ENCODE data around the gene PHLDB3.

PHLDB3 gene

GRCh38 chr19:43496960-43497359 is 7.6 kb downstream of the PHLDB3 start:
- no peak for DNase-seq

GRCh38 chr19:43495082-43495481 is 9.5 kb downstream of the PHLDB3 start:
- no peak for DNase-seq

GRCh38 chr19:43490759-43491158 is 13.8 kb downstream of the PHLDB3 start:
- no peak for DNase-seq

DNA sequence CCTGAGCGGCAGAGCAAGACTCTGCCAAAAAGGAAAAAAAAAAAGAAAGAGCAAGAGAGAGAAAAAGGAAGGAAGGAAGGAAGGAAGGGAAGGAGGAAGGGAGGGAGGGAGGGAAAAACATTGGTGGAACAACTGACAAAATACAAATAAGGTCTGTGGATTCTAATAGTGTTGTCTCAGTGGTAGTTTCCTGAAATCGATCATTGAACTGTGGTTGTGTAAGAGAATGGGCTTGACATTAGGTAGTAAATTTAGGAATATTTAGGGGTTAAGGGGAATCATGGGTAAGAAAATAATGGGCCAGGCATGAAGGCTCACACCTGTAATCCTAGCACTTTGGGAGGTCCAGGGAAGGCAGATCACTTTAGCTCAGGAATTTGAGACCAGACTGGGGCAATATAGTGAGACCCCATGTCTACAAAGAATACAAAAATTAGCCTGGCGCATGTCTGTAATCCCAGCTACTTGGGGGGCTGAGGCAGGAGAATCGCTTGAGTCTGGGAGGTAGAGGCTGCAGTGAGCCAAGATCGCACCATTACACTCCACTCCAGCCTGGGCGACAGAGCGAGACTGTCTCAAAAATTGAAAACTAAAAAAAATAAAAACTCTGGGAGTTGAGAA is 14.5 kb downstream of the PHLDB3 start:
- DNase-seq: no peak

DNA sequence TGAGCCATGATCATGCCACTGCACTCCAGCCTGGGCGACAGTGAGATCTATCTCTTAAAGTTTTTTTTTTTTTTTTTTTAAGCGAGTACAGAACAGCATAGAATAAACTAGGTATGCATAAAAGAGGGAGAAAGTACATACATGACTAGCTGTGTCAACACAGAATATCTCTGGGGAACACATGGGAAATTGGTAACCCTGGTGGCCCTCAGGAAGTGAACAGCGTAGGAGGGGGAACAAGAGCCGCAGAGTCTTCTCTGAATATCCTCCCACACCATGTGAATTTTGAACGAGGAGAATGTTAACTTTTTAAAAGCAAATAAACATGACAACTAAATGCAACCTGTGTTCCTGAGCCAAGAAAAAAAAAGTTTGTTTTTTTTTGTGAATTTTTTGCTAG is 15.2 kb downstream of the PHLDB3 start:
- no peak for DNase-seq

DNA sequence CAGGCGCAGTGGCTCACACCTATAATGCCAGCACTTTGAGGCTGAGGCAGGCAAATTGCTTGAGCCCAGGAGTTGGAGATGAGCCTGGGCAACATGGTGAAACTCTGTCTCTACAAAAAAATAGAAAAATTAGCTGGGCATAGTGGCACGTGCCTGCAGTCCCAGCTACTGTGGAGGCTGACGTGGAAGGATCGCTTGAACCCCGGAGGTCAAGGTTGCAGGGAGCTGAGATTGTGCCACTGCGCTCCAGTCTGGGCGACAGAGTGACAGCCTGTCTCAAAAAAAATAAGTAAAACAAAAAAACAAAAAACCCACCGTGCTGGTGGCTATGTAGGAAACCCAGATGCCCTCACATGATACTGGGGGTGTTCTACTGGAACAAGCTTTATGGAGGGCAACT is 16.4 kb downstream of the PHLDB3 start:
- no peak for DNase-seq

GRCh38 chr19:43486412-43486811 is 18.1 kb downstream of the PHLDB3 start:
- no peak for DNase-seq

- no peak for DNase-seq
These were observed 18.6 kb downstream of the PHLDB3 start for GRCh38 chr19:43485951-43486350.

DNA sequence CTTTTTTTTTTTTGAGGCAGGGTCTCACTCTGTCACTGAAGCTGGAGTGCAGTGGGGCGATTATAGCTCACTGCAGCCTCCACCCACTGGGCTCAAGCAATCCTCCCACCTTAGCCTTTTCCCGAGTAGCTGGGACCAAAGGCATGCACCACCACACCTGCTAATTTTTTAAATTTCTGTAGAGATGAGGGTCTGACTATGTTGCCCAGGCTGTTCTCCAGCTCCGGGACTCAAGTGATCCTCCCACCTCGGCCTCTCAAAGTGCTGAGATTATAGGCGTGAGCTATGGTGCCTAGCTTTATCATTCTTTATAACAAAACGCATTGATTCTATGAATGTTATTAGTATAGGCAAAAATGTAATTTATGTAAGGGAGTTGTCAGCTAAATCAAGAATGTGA is 21.3 kb downstream of the PHLDB3 start:
- DNase-seq: no peak

DNA sequence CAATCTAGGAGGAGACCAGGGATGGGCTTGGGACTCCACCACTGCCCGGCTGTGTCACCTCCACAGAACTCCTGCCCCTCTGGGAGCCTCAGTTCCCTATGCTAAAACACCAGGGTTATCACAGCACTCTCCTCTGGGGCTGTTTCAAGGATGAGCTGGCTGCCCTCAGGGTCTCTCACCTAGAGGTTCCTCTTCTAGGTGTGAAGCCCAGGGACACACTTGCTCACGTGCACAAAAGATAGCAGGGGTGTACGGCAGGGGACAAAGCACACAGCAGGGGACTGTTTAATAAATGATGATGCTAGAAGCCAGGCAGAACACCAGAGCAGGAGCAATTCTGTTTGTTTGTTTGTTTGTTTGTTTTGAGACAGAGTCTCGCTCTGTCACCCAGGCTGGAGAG is 22.4 kb downstream of the PHLDB3 start:
- DNase-seq: no peak

- DNase-seq: no peak
These were observed 22.8 kb downstream of the PHLDB3 start for GRCh38 chr19:43481701-43482100.

GRCh38 chr19:43480574-43480973 is 24.0 kb downstream of the PHLDB3 start:
- no peak for DNase-seq

DNA sequence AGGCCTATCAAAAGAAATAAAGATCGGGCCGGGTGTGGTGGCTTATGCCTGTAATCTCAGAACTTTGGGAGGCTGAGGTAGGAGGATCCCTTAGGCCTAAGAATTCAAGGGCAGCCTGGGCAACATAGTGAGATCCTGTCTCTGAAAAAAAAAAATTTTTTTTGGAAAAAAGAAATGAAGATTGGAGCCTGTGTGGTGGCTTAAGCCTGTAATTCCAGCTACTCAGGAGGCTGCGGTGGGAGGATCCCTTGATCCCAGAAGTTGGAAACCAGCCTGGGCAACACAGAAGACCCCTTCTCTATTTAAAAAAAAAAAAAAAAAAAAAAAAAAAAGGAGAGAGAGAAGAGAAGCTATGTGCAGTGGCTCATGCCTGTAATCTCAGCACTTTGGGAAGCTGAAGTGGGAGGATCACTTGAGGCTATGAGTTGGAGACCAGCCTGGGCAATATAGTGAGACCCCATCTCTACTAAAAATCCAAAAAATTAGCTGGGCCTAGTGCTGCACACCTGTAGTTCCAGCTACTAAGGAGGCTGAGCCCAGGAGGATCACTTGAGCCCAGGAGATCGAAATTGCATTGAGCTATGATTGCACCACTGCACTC is 24.5 kb downstream of the PHLDB3 start:
- no peak for DNase-seq

DNA sequence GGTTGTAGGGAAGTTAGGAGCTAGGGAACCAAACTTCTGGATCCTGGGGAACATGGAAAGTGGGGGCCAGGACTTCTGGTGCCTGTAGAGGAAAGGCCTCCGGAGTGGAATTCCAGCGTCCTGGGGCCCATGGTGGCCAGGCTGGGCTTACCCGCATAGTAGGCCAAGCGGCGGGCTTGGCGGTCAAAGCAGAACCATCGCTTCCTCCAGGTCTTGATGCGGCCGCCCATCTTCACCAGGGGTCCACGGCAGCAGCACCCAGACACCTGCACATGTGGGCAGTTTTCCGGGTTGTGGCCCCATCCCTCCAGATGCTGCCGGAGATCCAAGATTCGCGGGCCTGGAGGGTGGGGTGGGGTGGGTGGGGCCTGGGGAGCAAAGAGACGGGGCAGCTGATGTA is 25.3 kb downstream of the PHLDB3 start:
- no peak for DNase-seq

GRCh38 chr19:43478323-43478722 is 26.2 kb downstream of the PHLDB3 start:
- DNase-seq: no peak

GRCh38 chr19:43476606-43477005 is 27.9 kb downstream of the PHLDB3 start:
- DNase-seq: no peak

DNA sequence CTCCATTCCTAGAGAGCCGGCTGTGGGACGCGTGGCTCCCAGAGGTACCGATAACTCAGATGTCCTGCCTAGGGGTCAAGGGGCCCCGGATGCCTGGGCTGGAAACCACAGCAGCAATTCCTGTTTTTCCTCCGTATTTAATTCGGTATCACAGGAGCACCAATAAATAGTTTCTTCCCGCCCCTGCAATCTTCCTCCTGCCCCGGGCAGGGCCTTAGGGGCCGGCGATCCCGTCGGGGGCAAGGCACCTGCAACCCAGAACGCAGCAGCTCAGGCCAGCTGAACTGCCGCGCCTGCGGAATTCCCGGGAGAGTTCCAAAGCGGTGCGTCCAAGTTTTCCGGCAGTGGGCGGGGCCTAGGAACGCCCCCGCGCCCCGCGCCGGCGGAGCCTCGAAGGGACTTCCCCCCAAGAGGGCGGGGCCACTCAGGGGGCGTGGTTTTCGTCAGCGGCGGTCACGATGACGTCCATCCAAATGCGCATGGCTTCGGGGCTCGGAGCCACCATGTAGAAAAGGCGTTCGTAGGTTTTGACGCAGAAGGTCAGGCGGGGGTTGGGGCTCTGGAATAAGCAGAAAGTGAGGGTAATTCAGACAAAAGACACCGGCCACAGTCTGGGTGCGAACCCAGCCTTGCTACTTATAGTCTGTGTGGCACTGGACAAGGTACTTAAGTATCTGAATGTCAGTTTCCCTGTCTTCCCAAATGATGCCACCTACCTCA is 29.4 kb downstream of the PHLDB3 start:
- DNase-seq: peak; percentile 84

DNA sequence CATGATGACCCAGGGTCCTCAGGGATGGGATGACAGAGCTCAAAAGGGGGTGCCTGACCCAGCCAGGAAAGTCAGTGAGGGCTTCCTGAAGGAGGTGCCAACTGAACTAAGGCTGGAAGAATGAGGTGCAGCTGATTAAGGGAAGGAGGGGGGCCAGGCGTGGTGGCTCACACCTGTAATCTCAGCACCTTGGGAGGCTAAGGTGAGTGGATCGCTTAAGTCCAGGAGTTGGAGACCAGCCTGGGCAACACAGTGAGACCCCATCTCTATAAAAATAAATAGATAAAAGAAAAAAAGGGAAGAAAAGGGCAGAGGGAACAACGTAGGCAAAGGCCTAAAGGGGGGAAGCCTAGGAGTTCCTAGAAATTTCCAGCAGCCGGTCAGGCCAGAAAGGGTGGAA is 30.1 kb downstream of the PHLDB3 start:
- DNase-seq: no peak

DNA sequence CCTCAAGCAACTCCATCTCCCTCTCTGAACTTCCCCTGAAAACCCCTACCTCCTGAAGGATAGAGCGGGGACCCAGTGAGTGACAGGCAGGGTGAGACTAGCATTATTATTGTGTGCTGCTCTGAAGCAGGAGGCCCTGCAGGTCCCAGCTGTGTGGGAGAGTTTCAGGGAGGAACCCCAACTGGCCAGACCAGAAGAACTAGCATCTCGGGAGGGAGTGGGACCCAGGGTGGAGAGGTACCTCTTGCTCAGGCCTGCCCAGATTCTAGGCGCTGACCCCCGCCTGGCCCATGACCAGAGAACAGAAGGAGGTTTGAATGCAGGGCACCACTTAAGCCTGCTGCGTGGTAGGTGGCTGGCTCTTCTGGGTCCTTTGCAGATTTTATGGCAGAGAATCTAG is 33.5 kb downstream of the PHLDB3 start:
- DNase-seq: no peak

- no peak for DNase-seq
These were observed 34.3 kb downstream of the PHLDB3 start for GRCh38 chr19:43470288-43470687.

DNA sequence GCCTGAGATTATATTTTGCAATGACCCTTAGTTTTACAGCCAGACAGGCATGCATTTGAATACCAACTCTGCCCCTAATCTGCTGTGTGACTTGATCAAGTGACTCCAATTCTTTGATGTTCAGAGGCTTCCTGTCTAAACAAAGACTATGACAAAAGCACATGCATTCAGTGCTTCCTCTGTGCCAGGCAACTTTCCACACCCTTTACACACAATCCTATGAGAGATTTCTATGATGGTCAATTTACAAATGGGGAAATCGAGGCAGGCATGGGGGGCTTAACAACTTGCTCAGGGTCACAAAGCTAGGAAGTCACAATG is 35.4 kb downstream of the PHLDB3 start:
- DNase-seq: no peak

GRCh38 chr19:43468354-43469159 is 36.0 kb downstream of the PHLDB3 start:
- DNase-seq: no peak

- DNase-seq: no peak
These were observed 36.8 kb downstream of the PHLDB3 start for GRCh38 chr19:43467730-43468129.

- DNase-seq: no peak
These were observed 37.3 kb downstream of the PHLDB3 start for GRCh38 chr19:43467276-43467675.

Data from DMS153 (cell line).